HG03565 (cell line): ENCODE results near the gene RAB8A.

ENCODE experiments used
- ATAC-seq: cut with Tn5 transposase; IDR thresholded peaks from one replicate; pipeline ENCODE4 v1.9.1; 2021; ENCODE audit warnings: mild to moderate bottlenecking, moderate library complexity; ENCODE audit not compliant: unreplicated experiment

The RAB8A gene

DNA sequence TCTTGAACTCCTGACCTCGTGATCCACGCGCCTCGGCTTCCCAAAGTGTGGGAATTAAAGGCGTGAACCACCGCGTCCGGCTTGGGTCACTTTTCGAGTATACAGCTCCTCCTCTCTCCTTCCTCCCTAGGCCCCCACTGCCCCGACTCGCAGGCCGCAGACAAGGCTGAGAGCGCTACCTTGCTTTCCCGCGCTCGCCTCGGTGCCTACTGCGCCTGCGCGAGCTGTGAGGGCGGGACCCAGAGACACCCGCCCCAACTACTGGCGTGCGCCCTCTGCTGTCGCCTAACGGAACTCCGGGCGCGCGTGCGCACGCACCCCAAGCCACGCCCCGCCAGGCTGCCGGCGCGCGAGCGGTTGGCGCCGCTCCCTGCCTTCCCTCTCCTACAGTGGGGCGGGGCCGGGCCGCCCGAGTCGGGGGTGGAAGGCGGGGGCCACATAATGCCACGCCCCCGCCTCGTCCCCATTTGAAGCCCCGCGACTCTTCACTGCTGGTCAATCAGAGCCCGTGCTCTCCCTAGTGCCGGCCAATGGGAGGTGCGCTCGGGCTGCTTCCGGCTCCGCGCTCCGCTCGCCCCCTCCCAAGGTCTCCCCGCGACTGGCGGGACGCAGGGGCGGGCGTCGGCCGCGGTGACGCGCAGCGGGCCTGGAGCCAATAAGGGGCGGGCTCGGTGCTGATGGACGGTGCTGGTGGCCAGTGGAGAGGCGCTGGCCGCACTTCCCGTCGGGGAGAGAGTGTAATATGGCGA lies at the start of gene RAB8A:
Gene RAB8A, plus strand, starts transcription at position 730 of the 749 bp plus-strand sequence. Its CDS starts 13 bp downstream, at position 743.
- peak; percentile 83 for ATAC-seq

DNA sequence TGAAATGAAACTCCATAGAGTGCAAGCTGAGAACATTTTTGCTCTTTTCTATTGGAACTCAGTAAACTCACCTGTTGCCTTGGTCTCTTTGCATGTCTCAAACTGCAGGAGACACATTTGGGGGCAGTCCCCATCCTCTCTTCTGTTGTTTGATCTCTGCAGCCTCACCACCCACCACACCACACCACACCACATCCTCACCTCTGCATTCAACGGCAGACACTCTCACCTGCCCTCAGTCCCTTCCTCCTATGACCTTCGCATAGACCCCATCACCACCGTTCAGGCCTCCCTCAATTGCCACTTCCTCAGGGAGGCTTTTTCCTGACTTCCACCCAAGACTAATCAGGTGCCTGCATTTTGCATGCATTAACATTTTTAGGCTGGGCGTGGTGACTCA lies 49.7 kb upstream of the RAB8A start:
- no peak for ATAC-seq

DNA sequence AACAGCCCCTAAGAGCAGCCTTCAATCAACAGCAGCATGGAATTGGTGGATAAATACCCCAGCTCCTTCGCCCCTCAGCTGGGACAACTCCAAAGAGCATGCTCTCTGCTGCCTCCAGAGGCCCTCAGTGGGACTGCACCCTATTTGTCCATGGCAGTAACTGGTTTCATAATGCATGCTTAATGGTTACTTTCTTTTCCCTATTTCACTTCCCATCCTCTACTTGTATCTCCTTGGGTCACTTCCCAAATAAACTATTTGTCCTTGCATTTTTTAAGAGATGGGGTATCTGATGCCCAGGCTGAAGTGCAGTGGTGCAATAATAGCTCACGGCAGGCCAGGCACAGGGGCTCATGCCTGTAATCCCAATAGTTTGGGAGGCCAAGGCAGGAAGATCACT lies 48.9 kb upstream of the RAB8A start:
- no peak for ATAC-seq

DNA sequence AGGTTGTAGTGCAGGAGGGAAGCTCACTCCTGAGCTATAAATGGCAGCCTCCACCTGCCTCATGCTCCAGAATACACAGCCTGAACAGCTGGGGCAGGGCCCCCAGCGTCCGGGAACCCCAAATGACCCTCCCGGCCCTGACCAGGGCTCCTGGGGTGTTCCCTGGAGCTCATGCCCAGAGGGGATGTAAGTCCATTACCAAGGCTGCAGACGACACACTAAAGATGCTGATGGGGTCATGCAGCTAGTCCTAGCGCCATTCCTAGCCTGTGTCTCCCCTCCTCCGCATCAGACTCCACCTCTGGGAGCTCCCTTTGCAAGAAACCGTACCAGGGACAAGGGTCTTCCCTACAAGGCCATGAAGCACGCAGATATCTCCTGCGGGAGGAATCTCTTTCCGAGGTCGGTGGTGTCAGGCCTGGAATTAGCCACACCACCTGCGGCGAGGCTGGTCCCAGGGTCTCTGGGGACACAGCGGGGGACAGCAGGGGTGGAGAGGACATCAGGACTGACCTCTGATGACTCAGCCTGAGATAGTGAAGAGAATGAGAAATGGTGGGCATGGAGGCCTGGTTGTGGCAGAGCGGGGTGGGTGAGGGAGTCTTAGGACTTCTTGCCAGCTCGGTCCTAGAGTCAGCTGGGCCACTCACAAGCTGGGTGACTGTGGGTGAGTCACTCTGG lies 47.3 kb upstream of the RAB8A start:
- ATAC-seq: no peak

DNA sequence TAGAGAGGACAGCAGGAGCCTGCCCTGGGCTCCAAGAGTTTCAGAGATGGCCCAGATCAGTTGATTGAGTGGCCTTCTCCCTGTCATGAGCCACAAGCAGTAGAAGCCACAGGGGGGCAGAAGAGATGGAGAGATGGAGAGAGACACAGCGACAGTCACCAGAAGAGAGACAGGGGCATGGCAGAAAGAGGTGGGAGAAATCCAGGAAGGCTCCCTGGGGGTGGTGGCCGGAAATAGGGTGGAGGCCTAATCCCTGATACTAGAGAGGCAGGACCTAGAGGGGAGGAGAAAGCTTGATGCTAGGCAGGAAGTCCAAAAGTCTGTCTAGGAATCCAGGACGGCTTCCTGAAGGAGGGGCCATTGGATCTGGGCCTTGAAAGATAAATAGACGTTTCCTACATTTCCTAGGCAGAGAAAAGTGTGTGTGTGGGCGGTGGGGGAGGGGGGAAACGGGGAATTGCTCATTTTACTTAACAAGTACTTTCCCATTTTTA lies 45.0 kb upstream of the RAB8A start:
- no peak for ATAC-seq

DNA sequence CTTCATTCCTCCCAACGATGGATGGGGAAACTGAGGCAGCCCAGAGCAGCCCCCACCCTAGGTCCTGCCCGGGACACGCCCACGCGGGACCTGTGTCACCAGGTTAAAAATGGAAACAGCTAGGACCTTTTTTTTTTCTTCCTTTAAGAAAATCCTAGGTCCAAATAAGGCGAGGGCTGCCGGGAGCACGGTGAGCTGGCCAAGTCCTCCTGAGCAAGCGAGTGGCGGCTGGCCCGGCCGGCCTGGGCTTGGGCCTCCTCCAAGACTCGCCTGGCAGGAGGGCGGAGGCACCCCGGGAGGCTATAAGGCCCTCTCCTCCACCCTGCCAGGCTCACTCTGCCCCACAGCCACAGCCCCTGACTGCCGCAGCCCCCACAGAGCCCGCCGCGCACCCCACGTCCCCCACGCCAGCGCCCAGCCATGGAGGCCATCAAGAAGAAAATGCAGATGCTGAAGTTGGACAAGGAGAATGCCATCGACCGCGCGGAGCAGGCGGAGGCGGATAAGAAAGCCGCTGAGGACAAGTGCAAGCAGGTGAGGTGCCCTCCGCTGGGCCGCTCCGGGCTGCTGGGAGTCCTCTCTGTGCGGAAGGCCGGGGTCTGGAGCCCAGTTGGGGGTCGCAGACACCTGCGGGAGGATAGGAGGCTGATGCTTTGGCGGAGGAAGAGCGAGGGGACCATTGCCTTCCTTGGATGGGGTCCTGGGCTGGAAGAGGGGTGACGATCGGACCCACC lies 44.3 kb upstream of the RAB8A start:
- no peak for ATAC-seq

DNA sequence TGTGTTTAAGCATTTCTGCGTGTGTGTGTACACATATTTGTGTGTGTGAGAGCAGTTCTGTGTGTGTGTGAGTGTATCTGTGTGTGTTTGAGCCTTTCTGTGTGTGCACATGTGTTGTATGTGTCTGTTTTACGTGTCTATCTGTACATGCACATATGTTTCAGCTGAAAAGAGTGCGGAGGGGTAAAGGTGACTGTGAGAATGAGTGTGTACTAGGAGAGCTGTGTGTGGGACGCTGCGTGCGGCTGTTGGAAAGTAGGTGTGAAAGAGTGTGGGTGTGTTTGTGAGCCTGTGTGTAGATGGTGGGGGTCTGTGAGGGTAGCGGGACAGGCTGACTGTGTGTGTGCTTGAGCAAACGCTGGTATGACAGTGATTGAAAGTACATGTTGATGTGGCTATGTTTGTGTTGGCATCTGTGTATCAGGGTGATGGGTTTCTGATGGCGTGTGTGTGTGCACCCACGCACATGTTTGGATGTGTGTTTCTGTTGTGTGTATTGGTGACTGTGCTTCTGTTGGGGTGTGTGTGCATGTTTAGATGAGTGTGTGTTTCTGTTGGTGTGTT lies 42.9 kb upstream of the RAB8A start:
- no peak for ATAC-seq

DNA sequence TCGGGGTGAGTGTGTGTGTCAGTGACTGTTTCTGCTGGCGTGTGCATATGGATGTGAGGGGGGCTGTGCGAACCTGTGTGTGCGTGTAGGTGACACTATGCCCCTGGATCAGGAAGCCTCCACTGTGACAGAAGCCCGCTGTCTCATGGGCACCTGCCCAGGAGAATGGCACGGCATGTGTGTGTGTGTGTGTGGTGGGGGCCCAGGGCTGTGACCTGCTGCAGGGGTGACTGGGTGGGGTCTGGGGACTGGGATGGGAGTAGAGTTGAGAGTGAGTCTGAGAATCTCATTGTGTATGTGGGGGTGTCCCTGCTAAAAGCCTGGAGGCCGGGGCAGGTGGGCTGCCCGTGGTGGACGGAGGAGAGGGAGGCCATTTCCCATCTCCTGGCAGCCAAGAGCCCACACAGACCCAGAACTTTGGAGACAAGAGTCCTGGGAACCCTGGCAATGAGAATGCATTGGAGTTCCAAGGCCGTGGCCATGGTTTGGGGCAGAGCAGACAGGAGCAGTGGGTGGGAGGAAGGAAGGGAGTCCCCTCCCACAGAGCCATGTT lies 41.8 kb upstream of the RAB8A start:
- ATAC-seq: no peak

DNA sequence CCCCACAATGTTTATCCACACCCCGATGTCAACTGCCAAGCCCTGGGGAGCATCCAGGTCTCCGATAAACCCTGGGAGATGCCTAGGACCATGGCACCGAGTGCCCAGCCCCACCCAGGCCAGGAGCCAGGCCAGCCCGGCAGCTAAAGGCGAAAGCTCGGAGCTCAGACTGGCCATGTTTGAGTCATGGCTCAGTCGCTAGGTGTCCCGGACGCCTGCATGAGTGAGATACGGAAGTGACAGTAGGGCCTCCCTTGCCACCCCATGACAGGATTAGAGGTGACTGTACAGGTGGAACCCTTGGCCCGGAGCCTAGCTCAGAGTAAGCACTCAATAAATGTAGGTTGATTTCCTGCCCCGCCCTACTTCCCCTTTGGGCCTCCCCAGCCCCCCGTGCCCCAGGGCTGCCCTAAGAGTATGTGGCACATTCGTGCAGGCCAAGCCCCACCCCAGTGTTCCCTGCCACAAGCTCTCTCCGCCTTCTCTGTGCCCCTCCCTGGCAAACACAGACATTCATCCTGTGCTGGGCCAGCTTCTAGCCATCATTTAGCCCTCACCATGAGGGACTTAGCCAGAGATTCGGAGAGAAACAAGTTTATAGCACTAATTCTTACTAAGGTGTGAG lies 41.2 kb upstream of the RAB8A start:
- no peak for ATAC-seq

DNA sequence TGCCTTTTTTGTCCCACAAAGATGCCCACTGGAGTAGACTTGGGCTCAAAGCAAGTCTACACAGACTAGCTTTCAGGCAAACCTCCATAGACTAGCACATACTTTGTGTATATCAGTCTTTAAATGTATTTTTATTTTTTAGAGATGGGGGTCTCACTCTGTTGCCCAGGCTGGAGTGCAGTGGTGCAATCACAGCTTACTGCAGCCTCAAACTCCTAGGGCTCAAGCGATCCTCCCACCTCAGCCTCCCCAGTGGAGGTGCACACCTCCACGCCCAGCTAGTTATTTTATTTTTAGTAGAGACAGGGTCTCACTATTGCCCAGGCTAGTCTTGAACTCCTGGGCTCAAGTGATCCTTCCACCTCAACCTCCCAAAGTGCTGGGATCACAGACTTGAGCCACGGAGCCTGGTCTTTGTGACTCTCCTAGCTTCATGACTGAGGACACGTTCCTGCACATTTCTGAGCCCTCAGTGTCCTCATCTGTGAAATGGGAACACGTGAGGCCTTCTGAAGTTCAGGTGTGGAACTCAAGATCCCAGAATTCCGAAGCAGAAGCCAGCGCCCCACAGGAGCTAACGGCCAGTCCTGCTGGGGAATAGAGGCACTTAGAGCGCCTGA lies 40.5 kb upstream of the RAB8A start:
- no peak for ATAC-seq

DNA sequence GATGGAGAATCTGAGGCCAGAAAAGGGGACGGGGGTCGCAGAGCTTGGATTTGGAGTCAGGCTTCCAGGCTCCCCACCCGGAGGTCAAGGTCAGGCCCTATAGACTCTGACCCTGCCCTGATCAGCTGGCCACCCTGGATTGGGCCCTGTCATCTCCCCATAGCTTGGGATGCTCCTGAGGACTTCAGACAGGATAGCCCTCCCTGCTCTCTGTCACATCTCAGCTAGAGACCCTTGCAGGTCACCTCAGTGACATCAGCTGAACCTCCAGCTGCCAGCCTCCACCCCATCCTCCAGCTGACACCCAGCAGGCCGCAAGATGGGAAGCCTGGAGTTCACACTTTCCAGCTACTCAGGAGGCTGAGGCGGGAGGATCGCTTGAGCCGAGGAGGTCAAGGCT lies 38.2 kb upstream of the RAB8A start:
- no peak for ATAC-seq

DNA sequence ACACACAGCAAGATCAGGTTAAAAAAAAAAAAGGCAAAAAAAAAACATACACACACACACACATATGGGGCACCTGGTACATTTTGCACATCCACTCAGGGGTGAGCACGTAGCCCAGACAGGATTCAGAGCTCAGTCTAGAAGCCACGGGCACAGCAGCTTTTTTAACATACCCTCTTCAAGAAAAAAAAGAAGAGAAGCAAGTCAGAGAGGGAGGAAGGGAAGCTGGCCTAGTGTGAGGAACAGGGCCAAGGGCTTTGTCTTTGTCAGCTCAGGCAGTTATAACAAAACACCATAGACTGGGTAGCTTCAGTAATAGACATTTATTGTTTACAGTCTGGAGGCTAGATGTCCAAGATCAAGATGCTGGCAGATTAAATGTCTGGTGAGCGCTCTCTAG lies 37.7 kb upstream of the RAB8A start:
- no peak for ATAC-seq

DNA sequence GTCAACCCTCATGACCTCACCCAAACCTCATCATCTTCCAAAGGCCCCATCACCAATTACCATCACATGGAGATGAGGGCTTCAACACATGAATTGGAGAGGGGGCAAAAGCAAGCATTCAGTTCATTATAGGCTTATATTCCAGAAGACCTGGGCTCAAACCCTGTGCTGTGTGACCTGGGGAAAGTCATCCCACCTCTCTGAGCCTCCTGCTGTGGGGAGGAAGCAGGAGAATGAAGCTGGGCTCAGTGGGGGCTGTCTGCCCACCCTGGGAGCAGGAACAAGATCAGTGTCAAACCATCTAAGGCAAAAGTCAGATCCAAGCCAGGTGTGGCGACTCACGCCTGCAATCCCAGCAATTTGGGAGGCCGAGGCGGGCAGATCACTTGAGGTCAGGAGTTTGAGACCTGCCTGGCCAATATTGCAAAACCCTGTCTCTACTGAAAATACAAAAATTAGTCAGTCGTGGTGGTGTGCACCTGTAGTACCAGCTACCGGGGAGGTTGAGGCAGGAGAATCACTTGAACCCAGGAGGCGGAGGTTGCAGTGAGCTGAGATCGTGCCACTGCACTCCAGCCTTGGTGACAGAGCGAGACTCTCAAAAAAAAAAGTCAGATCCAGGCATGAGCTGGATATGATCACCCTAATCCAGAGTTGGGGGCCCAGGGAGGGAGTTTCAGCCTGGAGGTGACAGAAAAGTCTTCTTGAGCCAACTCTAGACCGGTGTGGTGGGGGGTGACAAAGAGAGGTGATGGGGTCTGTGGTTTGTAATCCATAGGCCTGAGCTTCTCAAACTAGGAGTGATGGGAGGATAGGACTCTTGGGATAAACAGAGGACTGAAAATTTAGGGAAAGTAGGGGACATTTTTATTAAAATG lies 37.0 kb upstream of the RAB8A start:
- ATAC-seq: no peak

DNA sequence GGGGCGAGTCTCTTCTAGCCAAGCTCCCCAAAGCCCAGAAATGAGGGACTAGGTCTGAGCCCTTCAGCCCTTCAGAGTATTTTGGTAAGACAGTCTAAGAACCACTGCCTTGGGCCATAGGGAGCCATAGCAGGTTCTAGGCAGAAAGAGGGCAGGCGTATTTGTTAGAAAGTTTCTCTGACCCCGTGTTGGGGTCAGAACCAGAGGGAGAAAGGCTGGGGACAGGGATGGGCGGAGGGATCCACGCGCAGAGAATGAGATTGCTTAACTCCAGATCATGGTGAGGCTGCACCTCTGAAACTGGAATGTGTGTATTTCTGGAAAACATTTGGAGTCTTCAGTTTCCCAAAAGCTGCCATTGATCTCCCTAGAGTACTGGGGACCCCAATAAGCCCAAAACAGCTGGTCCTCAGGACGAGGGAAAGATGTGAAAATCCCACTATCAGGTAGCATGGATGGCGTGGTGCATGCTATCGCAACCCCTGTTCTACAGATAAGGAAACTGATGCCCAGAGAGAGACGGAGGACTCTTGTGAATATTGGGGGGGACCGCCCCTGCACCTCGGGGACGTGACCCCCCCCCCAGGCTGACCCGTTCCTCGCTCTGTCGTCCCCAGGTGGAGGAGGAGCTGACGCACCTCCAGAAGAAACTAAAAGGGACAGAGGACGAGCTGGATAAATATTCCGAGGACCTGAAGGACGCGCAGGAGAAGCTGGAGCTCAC lies 36.1 kb upstream of the RAB8A start:
- peak; percentile 6 for ATAC-seq

DNA sequence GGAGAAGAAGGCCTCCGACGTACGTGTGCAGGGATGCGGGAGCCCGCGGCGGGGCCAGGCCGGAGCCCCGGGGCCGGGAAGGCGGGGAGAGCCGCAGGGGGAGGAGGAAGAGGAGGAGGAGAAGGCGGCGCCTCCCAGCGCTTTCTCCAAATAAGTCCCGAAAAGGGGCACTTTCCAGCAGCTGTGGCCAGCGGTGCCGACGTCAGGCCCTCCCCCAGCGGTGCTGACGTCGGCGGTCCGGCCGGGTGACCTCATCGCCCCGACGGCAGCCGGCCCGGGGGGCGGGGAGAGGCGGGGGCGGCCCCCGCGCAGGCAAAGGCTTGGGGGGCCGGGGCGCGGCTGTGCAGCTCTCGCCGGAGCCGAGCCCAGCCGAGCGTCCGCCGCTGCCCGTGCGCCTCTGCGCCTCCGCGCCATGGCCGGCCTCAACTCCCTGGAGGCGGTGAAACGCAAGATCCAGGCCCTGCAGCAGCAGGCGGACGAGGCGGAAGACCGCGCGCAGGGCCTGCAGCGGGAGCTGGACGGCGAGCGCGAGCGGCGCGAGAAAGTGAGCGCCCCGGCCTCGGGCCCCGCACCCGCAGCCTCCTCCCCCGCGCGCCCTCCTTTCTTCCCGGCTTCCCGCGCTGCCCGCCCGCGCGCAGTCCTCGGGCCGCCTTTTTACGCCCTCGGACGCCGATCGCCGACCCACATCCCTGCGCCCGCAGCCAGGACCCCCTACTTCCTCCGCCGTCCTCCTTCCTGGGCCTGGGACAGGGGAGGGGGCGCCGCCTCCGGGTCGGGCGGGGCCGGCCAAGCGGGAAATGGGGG lies 35.3 kb upstream of the RAB8A start, which contains the start of gene TPM4:
Gene TPM4, plus strand, starts transcription at position 342 of the 804 bp plus-strand sequence. Its CDS starts 71 bp downstream, at position 413.
- ATAC-seq: peak; percentile 49

DNA sequence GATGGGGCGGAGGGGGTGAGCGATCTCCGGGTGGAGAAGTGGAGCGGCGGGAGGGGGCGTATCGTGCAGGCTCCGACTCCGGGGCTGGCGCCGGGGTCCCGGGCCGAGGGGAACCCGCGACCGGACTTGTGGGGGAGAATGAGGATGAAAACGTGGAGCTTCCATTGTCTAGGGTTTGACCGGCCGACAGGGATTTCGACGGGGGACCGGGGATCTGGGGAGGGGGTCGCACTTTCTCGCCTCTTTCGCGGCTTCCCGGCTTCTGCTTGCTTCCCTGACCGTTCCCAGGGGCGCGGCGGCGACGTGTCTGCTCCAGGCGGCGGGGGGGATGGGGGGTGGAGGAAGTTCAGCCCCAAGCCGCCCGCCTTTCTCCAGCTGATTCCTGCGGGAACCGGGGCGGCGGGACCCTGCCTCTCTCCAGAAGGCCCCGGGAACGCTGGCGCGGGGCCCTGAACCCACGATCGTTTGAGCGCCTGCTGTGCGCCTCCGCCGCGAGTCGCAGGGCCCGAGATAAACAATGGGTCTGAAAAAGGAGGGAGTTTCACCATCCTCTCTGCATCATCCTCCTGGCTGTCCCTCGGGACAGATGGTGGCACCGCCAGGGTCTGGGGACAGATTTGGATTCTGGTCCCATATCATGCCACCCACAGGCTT lies 34.6 kb upstream of the RAB8A start:
- ATAC-seq: no peak
